Occipital lobe (tissue), 2 donors: ENCODE measurements around the gene METTL26. TPM values are rescaled to one million over a fixed set of nuclear protein-coding genes. Genes with fewer than 3 reads are reported as not detected.

Source experiments
- DNase-seq: peaks from one replicate; lab custom pipeline; 2025; lab: John Stamatoyannopoulos, UW
- total RNA-seq: library from RNA; depleted of rRNA; stranded (reverse); fragments of >200 nt; gene quantifications from one replicate; pipeline ENCODE4 v1.2.3, GENCODE V29; 2014

Gene METTL26
- total RNA-seq = 25.3 TPM

- DNase-seq = peak; percentile 93
Measured at GRCh38 chr16:636206-637080, at the start of gene METTL26. Gene METTL26 (minus strand): TSS chr16:636305. CDS start chr16:636290, 15 bp downstream.

DNA sequence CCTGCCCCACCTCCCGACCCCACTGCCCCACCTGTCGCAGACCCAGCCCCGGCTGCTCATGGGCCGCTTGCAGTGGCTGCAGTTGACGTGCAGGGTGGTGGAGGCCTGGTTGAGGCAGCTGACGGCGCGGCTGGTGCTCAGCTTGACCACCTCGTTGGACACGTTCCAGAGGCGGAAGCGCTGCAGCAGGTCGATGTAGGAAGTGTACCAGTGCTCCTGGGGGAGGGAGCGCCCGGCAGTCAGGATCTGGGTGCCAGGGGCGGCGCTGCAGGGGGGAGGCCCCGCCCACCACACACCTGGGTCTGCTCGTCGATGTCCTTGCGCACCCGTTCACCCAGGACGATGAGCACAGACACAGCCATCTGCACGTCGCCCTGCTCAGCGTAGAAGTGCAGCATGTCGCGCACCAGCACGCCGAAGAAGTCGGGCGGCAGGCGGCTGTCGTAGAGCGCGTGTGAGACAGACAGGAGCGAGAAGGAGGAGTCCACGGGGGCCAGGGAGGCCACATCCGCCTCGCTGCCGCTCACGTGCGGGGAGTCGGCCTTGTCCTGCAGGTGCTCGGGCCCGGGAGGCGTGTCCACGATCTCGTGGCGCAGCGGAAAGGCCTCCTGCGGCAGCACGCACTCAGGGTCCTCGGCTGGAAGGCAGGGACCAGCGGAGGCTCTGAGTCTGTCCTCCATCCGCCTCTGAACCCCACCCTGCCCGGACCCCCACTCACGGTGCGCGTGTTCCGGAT, 49.0 kb upstream of the METTL26 start:
- no peak for DNase-seq

- DNase-seq = peak; percentile 96
Measured at GRCh38 chr16:684071-684794, 48.1 kb upstream of the METTL26 start, which contains the start of gene JMJD8. Gene JMJD8 (minus strand): TSS chr16:684334. CDS start chr16:684319, 15 bp downstream.

DNA sequence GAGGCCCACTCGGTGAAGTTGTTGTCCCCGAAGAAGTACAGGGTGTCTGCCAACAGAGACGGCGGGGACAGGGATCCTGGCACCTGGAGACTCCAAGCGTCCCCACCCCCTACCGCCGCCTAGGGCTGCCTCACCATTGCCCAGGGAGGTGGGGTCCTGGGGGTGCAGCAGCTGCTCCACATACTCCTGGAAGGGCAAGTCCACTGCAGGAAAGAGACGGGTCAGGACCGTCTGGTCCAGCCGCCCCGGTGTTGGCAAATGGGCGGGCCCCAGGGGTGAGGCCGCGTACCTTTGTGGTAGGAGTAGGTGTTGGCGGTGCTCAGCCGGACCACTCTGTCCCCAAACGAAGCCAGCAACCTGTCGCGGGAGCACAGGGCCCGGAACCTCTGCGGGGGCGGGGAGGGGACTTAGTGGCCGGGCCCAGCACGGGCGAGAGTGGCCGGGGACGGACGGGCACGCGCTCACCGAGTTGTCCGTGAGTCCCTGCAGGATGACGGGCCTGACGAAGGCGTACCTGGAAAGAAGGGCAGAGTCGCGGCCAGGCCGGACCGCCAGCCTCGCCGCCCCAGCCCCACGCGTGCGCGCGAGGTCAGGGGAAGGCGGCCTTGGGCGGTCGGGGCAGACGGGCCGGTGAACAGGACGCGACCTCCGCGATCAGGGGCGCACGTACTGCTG, 47.4 kb upstream of the METTL26 start:
- no peak for DNase-seq

DNA sequence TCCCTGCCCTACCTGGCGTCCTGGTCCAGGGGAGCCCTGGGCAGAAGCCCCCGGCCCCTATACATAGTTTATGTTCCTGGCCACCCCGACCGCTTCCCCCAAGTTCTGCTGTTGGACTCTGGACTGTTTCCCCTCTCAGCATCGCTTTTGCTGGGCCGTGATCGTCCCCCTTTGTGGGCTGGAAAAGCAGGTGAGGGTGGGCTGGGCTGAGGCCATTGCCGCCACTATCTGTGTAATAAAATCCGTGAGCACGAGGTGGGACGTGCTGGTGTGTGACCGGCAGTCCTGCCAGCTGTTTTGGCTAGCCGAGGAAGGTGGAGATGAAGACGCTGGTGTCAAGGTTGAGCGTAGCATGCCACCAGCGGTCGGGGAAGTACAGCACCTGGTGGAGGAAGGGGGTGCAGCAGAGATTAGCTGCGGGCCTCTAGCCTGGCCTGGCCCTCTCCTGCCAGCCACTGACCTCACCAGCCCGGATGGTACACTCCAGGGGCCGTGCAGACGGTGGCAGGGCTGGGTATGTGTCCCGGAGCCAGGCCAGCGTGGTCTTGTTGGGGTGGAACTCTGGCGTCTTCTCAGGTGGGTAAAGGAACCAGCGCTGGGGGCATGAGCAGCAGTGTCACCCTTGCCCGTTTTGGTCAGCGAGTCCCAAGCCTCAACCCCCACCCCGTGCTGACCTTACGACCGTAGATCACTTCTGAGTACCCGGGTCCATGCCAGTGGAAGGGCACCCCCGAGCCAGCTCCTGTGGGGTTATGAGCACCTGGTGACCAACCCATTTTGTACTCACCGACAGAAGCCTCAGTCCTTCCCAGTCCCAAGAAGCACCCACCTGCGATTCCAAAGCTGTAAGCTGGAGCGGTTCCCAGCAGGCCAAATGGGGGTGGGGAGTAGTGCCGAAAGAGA, 46.6 kb upstream of the METTL26 start:
- no peak for DNase-seq

- no peak for DNase-seq
Measured at GRCh38 chr16:681746-682427, 45.8 kb upstream of the METTL26 start.

- no peak for DNase-seq
Measured at GRCh38 chr16:680967-681745, 45.1 kb upstream of the METTL26 start.

GRCh38 chr16:680625-680945, 44.5 kb upstream of the METTL26 start:
- DNase-seq = no peak

DNA sequence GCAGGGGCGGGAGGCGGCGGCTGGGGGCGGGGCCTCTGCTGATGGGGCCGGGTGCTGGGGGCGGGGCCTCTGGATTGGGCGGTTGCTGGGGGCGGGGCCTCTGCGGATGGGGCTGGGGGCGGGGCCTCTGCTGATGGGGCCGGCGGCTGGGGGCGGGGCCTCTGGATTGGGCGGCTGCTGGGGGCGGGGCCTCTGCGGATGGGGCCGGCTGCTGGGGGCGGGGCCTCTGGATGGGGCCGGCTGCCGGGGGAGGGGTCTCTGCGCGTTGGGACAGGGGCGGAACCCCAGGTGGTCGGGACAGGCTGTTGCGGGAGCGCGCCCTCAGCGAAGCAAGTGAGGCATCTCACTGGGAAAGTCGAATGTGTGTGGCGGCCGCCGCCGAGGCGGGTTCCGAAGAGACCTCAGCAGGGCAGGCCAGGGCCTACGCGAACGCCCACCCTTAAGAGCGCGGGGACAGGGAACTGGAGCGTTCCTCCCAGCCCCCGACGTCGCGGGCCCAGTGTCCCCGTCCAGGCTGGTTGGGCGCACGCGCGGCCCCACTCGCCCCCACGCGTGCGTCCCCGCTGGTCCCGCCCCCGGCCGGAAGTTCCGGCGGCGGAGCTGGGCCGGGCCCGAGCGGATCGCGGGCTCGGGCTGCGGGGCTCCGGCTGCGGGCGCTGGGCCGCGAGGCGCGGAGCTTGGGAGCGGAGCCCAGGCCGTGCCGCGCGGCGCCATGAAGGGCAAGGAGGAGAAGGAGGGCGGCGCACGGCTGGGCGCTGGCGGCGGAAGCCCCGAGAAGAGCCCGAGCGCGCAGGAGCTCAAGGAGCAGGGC, 43.9 kb upstream of the METTL26 start, which contains the start of gene STUB1:
STUB1 (plus strand) TSS at position 597 of the 811 bp plus-strand sequence; CDS start at position 713, 116 bp downstream.
- peak; percentile 90 for DNase-seq

DNA sequence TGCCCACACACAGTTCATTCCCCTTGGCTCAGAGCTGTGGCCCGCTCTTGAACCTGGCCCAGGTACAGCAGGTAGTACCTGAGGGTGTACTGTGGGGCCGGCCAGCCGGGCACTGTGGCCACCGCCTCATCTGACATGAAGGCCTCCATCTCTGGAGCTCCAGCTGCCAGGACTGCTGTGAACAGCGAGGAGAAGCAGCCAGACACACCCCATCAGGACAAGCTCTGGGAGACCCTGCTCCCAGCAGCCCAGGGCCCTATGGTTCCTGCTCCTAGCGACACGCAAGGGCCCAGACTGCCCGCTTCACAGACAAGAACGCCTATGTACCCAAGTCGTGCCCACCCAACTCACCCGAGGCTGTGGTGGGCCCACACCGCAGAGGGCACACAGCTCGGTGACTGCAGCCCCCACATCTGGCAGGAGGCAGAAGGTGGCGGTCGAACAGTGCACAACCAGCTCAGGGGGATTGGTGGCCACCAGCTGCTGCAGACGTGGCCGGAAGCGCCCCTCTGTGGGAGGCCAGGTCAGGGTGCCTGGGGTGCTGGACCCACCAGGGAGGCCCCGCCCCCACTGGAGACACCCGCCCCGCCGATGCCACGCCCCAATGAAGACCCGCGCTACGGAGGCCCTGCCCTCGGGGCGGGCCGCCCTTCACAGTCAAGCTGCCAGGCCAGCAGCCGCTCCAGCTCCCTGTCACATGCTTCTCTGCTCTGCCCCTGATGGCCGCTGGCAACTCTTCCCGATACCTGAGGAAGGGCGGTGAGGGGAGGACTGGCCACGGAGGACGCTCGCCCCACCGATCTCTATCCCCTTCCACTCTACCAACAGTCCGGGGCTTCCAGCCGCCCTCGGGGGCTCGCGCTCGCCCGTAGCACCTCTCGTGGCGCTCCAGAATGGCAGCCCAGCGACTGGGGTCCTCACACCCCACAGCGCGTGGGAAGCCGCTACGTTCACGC, 43.0 kb upstream of the METTL26 start:
- DNase-seq = peak; percentile 38

DNA sequence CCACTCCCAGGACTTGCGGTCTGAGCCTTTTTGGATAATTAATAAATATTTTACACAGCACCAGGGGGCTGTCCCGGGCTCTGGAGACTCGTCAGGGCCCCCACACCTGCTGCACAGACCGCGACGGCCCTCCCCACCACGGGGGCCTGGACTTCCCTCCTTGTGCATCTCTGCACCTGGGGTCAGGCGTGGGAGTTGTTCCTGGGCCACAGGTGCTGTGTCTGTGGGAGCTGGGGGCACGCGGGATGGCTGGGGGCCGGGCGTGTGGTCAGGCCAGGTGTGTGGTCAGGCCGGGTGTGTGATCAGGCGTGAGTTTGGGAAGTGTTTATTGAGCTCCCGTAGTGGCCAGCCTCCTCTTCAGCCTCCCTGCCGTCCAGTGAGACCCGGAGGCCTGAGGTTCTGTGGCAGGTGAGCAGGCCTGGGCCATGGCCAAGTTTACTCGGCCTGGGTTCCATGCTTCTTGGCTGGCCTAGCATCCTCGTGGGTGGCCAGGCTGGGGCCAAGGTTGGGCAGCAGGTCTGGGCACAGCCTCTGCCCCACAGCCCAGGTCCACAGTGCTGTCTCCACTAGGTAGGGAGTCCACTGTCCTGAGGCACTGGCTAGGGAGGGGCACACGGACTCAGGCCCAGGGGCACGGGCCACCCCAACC, 42.2 kb upstream of the METTL26 start:
- DNase-seq = no peak

DNA sequence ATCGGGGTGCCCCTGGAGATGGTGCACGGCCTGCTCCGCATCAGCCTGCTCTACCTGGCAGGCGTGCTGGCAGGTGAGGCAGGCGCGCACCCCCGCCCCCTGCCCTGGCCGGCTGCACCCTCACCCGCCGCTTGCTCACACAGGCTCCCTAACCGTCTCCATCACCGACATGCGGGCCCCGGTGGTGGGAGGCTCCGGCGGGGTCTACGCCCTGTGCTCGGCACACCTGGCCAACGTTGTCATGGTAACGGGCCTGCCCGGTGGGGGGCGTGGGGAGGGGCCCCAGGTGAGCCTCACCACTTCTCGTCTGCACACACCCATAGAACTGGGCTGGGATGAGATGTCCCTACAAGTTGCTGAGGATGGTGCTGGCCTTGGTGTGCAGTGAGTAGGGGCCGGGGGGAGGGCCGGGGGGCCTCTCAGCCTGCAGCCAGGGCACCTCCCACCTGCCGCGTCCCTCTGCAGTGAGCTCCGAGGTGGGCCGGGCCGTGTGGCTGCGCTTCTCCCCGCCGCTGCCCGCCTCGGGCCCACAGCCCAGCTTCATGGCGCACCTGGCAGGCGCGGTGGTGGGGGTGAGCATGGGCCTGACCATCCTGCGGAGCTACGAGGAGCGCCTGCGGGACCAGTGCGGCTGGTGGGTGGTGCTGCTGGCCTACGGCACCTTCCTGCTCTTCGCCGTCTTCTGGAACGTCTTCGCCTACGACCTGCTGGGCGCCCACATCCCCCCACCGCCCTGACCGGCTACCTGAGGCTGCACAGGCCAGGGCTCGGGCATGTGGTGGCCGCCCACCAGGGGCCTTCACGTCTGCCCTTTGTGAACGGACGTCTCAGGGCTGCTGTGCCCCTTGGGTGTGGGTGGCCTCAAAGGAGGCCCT, 41.4 kb upstream of the METTL26 start:
- no peak for DNase-seq

- DNase-seq = no peak
Measured at GRCh38 chr16:676913-677312, 40.8 kb upstream of the METTL26 start.

DNA sequence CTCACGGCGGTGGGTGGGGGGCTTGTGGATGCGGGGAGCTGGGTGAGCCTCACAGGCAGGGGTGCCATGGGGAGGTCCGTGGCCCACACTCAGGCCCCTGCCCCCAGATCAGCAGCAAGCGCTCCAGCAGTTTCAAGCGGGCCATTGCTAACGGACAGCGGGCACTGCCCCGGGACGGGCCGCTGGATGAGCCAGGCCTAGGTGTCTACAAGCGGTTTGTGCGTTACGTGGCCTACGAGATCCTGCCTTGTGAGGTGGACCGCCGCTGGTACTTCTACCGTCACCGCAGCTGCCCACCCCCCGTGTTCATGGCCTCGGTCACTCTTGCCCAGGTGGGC, 40.4 kb upstream of the METTL26 start:
- DNase-seq = no peak

GRCh38 chr16:675884-676564, 39.9 kb upstream of the METTL26 start:
- DNase-seq = no peak
